ENCODE measurements around the gene JAZF1. TPM values are rescaled to one million over a fixed set of nuclear protein-coding genes. Genes with fewer than 3 reads are reported as not detected.

Gene JAZF1
- total RNA-seq, 1 experiment from 2014 or later = 1.5 TPM

GRCh38 chr7:27839099-27839498, 341.5 kb downstream of the JAZF1 start:
- Histone ChIP-seq H3K4me1 (ENCODE audit: insufficient read depth, low read length, poor library complexity, severe bottlenecking) (no peaks in the 10 kb centered on the region), H3K27ac (ENCODE audit: low read depth, low read length, poor library complexity, severe bottlenecking) (no peak overlapping the region), H3K4me3 (ENCODE audit: low read depth, low read length, poor library complexity, severe bottlenecking) (no peak overlapping the region), H3K36me3 (ENCODE audit: insufficient read depth, low read length, poor library complexity, severe bottlenecking) (no peaks in the 10 kb centered on the region), H3K9me3 (ENCODE audit: low read depth, low read length, poor library complexity, severe bottlenecking) (no peaks in the 10 kb centered on the region), H3K27me3 (replicated peaks; ENCODE audit: insufficient read depth, low read depth, low read length, poor library complexity) (no peaks in the 10 kb centered on the region)
- DNase-seq (ENCODE audit: low spot score) = no peak
- CTCF ChIA-PET = no interaction called here
- TF ChIP-seq CTCF (conservative IDR thresholded peaks at IDR 0.05; ENCODE audit: low read depth, low read length) (no peak), EZH2 (IDR thresholded peaks at IDR 0.05; ENCODE audit: borderline replicate concordance, low read depth, low read length, poor library complexity, severe bottlenecking) (no peak)
- POLR2A ChIA-PET (ENCODE audit: low non-redundant PET) = no interaction called here
- BruUV-seq (replicated peaks) = no TSS peak
- intact Hi-C loops (cut with micrococcal nuclease; ENCODE audit: unreplicated experiment) = no loop called here

- Histone ChIP-seq H3K4me1 (ENCODE audit: insufficient read depth, low read length, poor library complexity, severe bottlenecking) (no peaks in the 10 kb centered on the region), H3K36me3 (ENCODE audit: insufficient read depth, low read length, poor library complexity, severe bottlenecking) (no peaks in the 10 kb centered on the region), H3K4me3 (ENCODE audit: low read depth, low read length, poor library complexity, severe bottlenecking) (no peak overlapping the region), H3K27ac (ENCODE audit: low read depth, low read length, poor library complexity, severe bottlenecking) (no peak overlapping the region), H3K9me3 (ENCODE audit: low read depth, low read length, poor library complexity, severe bottlenecking) (no peaks in the 10 kb centered on the region), H3K27me3 (replicated peaks; ENCODE audit: insufficient read depth, low read depth, low read length, poor library complexity) (no peaks in the 10 kb centered on the region)
- intact Hi-C loops (cut with micrococcal nuclease; ENCODE audit: unreplicated experiment) = no loop called here
- no peak for TF ChIP-seq EZH2 (IDR thresholded peaks at IDR 0.05; ENCODE audit: borderline replicate concordance, low read depth, low read length, poor library complexity, severe bottlenecking)
- TF ChIP-seq CTCF (conservative IDR thresholded peaks at IDR 0.05; ENCODE audit: low read depth, low read length) = no peak
- BruUV-seq (replicated peaks) = no TSS peak
- ChIA-PET CTCF (no interaction called here), POLR2A (ENCODE audit: low non-redundant PET) (no interaction called here)
- no peak for DNase-seq (ENCODE audit: low spot score)
Measured at GRCh38 chr7:27836536-27836935, 344.1 kb downstream of the JAZF1 start.

DNA sequence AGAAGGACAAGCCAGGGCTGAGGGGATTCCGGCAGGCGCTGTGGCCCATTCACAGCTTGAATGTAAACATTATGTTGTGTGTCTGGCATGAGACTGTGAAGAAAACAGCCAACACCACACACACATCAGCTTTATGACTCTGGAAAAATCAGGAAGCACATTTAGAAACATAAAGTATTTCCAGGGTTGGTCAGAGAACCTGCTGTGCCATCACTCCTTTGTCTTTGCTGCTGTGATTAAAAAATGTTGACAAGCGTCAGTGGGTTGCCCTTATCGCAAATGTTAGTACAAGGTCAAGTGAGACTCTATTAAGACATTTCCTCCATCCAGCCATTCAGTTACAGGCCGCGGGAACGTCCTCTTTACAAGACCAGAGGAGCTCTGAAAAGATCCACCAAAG, 345.2 kb downstream of the JAZF1 start:
- no peaks in the 10 kb centered on the region for H3K4me1 ChIP-seq (ENCODE audit: insufficient read depth, low read length, poor library complexity, severe bottlenecking)
- H3K27ac ChIP-seq (ENCODE audit: low read depth, low read length, poor library complexity, severe bottlenecking) = no peak overlapping the region
- H3K27me3 ChIP-seq (replicated peaks; ENCODE audit: insufficient read depth, low read depth, low read length, poor library complexity) = no peaks in the 10 kb centered on the region
- no TSS peak for BruUV-seq (replicated peaks)
- no peak overlapping the region for H3K4me3 ChIP-seq (ENCODE audit: low read depth, low read length, poor library complexity, severe bottlenecking)
- no peak for DNase-seq (ENCODE audit: low spot score)
- no peak for TF ChIP-seq CTCF (conservative IDR thresholded peaks at IDR 0.05; ENCODE audit: low read depth, low read length)
- TF ChIP-seq EZH2 (IDR thresholded peaks at IDR 0.05; ENCODE audit: borderline replicate concordance, low read depth, low read length, poor library complexity, severe bottlenecking) = no peak
- no peaks in the 10 kb centered on the region for H3K36me3 ChIP-seq (ENCODE audit: insufficient read depth, low read length, poor library complexity, severe bottlenecking)
- no peaks in the 10 kb centered on the region for H3K9me3 ChIP-seq (ENCODE audit: low read depth, low read length, poor library complexity, severe bottlenecking)
- ChIA-PET CTCF (no interaction called here), POLR2A (ENCODE audit: low non-redundant PET) (no interaction called here)
- intact Hi-C loops (cut with micrococcal nuclease; ENCODE audit: unreplicated experiment) = no loop called here
